ENCODE results near the gene EGFR.

DNA sequence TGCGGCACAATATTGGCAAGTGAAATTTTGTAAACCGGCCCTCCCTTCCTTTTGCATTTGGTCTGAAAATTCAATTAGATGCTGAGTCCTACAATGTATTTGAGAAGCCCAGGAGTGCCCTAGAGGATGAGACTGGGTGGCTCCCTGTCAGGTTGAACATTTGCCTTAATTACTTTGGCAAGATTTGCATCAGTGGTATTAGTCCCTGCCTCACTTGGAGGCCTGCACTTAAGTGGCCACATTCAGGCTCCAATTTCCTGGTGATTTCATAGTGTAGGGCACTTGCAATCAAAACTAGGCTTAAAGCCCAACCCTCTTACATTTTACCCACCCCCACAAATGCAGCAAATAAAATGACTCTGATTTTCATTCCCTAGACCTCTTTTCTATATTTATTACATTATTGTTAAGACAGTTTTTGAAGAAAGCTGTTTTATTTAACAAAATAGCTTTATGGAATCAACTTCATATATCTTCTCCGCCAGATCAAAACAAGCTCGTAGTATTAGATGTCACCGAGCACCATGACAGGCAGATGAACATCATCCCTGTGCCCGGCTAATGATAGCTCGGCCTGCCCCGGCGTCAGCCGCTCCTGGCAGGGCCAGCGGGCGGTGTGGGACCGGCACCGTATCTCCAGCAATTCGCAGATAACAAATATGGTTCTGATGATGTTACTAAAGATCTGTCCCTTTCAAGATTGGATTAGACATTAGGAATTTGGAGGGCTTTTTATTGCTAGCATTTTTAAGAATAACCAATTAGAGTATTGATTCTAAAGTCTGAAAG is 73.6 kb downstream of the EGFR start:
- TF ChIP-seq CTCF (IDR thresholded peaks at IDR 0.05) (no peak), POLR2A (IDR thresholded peaks at IDR 0.05) (no peak)

Data from heart left ventricle (tissue), 13 donors.